H1 (cell line): Measurements from ENCODE around the gene ARFGEF3. TPM values are rescaled to one million over a fixed set of nuclear protein-coding genes. Genes with fewer than 3 reads are reported as not detected.

Source experiments
- CTCF ChIA-PET: fragments of 300-600 bp; sonication (Branson Sonifier 250); formaldehyde crosslinking; loops from one replicate; lab custom pipeline; 2021; ENCODE audit not compliant: partially characterized antibody; lab: Charles Lee
- POLR2A ChIA-PET: fragments of 300-600 bp; sonication (Branson Sonifier 250); formaldehyde crosslinking; loops from one replicate; lab custom pipeline; 2021; ENCODE audit warnings: inconsistent platforms; ENCODE audit not compliant: partially characterized antibody; lab: Charles Lee
- DNase-seq, 2 experiments: peaks; one replicate each; pipeline versions ENCODE4 v3.0.0 to v3.0.0-alpha.2; 2010 to 2022; ENCODE audit warnings: low spot score in 2 of 2, low read depth in 1 of 2, mixed read lengths in 1 of 2
- FAIRE-seq: peaks from 2 replicates; lab custom pipeline; 2011; peaks lifted over from hg19 to GRCh38; lab: Jason Lieb, UNC
- H2AFZ ChIP-seq: 2 replicates; pipeline ENCODE4 v1.8.1; 2012; ENCODE audit warnings: low read length, inconsistent platforms
- H2AK5ac ChIP-seq: 2 replicates; pipeline ENCODE4 v1.6.1; 2013; ENCODE audit warnings: low read depth, low read length
- H2BK120ac ChIP-seq: replicated peaks from 2 replicates; pipeline ENCODE3; 2013; ENCODE audit warnings: low read depth, low read length, inconsistent platforms
- H2BK12ac ChIP-seq: 2 replicates; pipeline ENCODE4 v1.6.1; 2013; ENCODE audit warnings: low read depth, low read length
- H2BK15ac ChIP-seq: 2 replicates; pipeline ENCODE4 v1.6.1; 2013; ENCODE audit warnings: low read length
- H2BK20ac ChIP-seq: 2 replicates; pipeline ENCODE4 v1.6.1; 2013; ENCODE audit warnings: low read length
- H2BK5ac ChIP-seq: 2 replicates; pipeline ENCODE4 v1.6.1; 2013; ENCODE audit warnings: low read depth, low read length
- H3K14ac ChIP-seq: 2 replicates; pipeline ENCODE4 v1.6.1; 2013; ENCODE audit warnings: inconsistent platforms; ENCODE audit not compliant: insufficient read length
- H3K18ac ChIP-seq: 2 replicates; pipeline ENCODE4 v1.6.1; 2013; ENCODE audit warnings: low read length; ENCODE audit errors: extremely low read depth
- H3K23ac ChIP-seq: 2 replicates; pipeline ENCODE4 v1.6.1; 2013; ENCODE audit warnings: inconsistent platforms; ENCODE audit not compliant: insufficient read length
- H3K23me2 ChIP-seq: 2 replicates; pipeline ENCODE4 v1.6.1; 2013; ENCODE audit warnings: low read depth, low read length
- H3K27ac ChIP-seq: 2 replicates; pipeline ENCODE4 v1.6.1; 2011; ENCODE audit warnings: low read depth, low read length, inconsistent platforms
- H3K27me3 ChIP-seq, 4 experiments: replicated peaks in 1 of 4; 1 replicate in 1 of 4; 2 replicates in 3 of 4; pipeline versions ENCODE4 v1.6.1 to v1.8.1; 2011 to 2013; ENCODE audit warnings: low read length in 3 of 4, mild to moderate bottlenecking in 3 of 4, inconsistent platforms in 2 of 4, mixed read lengths in 2 of 4, moderate library complexity in 1 of 4; ENCODE audit not compliant: control insufficient read depth in 3 of 4, insufficient read depth in 3 of 4; ENCODE audit errors: extremely low read depth in 1 of 4
- H3K36me3 ChIP-seq, 4 experiments: 2 replicates each; pipeline versions ENCODE4 v1.6.1 to v1.8.1; 2011 to 2013; ENCODE audit warnings: mild to moderate bottlenecking in 4 of 4, low read length in 3 of 4, moderate library complexity in 2 of 4, control low read depth in 1 of 4, inconsistent platforms in 1 of 4; ENCODE audit not compliant: insufficient read depth in 4 of 4, control insufficient read depth in 2 of 4
- H3K4ac ChIP-seq: replicated peaks from 2 replicates; pipeline ENCODE3; 2013; ENCODE audit warnings: low read length, low read depth, mixed read lengths, inconsistent platforms; ENCODE audit not compliant: insufficient read length
- H3K4me1 ChIP-seq, 4 experiments: replicated peaks in 1 of 4; 1 replicate in 1 of 4; 2 replicates in 3 of 4; pipeline versions ENCODE4 v1.6.1 to v1.8.1; 2011 to 2013; ENCODE audit warnings: low read length in 3 of 4, inconsistent platforms in 2 of 4, mixed read lengths in 1 of 4; ENCODE audit not compliant: insufficient read depth in 4 of 4, control insufficient read depth in 3 of 4
- H3K4me2 ChIP-seq, 2 experiments: 2 replicates each; pipeline versions ENCODE4 v1.6.1 to v1.8.1; 2011 to 2013; ENCODE audit warnings: low read depth in 2 of 2, low read length in 2 of 2, control low read depth in 1 of 2, inconsistent platforms in 1 of 2, mild to moderate bottlenecking in 1 of 2; ENCODE audit not compliant: insufficient read depth in 1 of 2
- H3K4me3 ChIP-seq, 4 experiments: fragments of 200-600, 300-600 bp in 1 of 4; sonication (generic), shearing (Covaris generic), sonication (Bioruptor Twin) in 1 of 4; 2 replicates each; pipeline versions ENCODE4 v1.5.1 to v1.8.1; 2011 to 2016; ENCODE audit warnings: low read length in 4 of 4, low read depth in 3 of 4, control low read depth in 2 of 4, inconsistent platforms in 2 of 4, mild to moderate bottlenecking in 2 of 4, mixed read lengths in 1 of 4, moderate library complexity in 1 of 4; ENCODE audit not compliant: insufficient read depth in 2 of 4; ENCODE audit errors: extremely low read depth in 1 of 4
- H3K56ac ChIP-seq: replicated peaks from 2 replicates; pipeline ENCODE3; 2013; ENCODE audit warnings: low read depth, mild to moderate bottlenecking, mixed read lengths, low read length, inconsistent platforms; ENCODE audit not compliant: insufficient read length
- H3K79me1 ChIP-seq: 2 replicates; pipeline ENCODE4 v1.6.1; 2013; ENCODE audit warnings: low read depth, low read length, control low read depth
- H3K79me2 ChIP-seq, 2 experiments: 2 replicates each; pipeline versions ENCODE4 v1.6.1 to v1.8.1; 2012 to 2013; ENCODE audit warnings: low read length in 2 of 2, mild to moderate bottlenecking in 2 of 2, inconsistent platforms in 1 of 2; ENCODE audit not compliant: insufficient read depth in 2 of 2, control insufficient read depth in 1 of 2
- H3K9ac ChIP-seq, 4 experiments: replicated peaks in 1 of 4; 1 replicate in 1 of 4; 2 replicates in 3 of 4; pipeline versions ENCODE4 v1.6.1 to v1.8.1; 2011 to 2013; ENCODE audit warnings: low read depth in 3 of 4, low read length in 3 of 4, control low read depth in 2 of 4, mild to moderate bottlenecking in 2 of 4, moderate library complexity in 2 of 4, inconsistent platforms in 1 of 4; ENCODE audit errors: extremely low read depth in 1 of 4
- H3K9me3 ChIP-seq, 2 experiments: 2 replicates each; pipeline versions ENCODE4 v1.6.1 to v1.8.1; 2012 to 2013; ENCODE audit warnings: mild to moderate bottlenecking in 2 of 2, moderate library complexity in 2 of 2, control low read depth in 1 of 2, inconsistent platforms in 1 of 2, low read depth in 1 of 2, low read length in 1 of 2, mixed read lengths in 1 of 2; ENCODE audit not compliant: insufficient read depth in 2 of 2
- H4K20me1 ChIP-seq, 2 experiments: replicated peaks in 1 of 2; 2 replicates each; pipeline versions ENCODE3 to v1.8.1; 2011 to 2013; ENCODE audit warnings: inconsistent platforms in 2 of 2, low read length in 2 of 2, mild to moderate bottlenecking in 1 of 2; ENCODE audit not compliant: insufficient read depth in 2 of 2, control insufficient read depth in 1 of 2
- H4K5ac ChIP-seq: 2 replicates; pipeline ENCODE4 v1.6.1; 2013; ENCODE audit warnings: low read length, low read depth, mixed read lengths, inconsistent platforms; ENCODE audit not compliant: insufficient read length
- H4K8ac ChIP-seq: 2 replicates; pipeline ENCODE4 v1.8.0; 2013; ENCODE audit warnings: mild to moderate bottlenecking, moderate library complexity, low read length, inconsistent platforms; ENCODE audit not compliant: insufficient read depth; ENCODE audit errors: extremely low read depth
- H4K91ac ChIP-seq: replicated peaks from 2 replicates; pipeline ENCODE3; 2013; ENCODE audit warnings: low read length, mixed read lengths, inconsistent platforms; ENCODE audit not compliant: insufficient read length
- CBX5 ChIP-seq: fragments of 300-800, 300-1000 bp; sonication (generic); IDR thresholded peaks from 2 replicates; pipeline ENCODE4 v1.7.1; 2016; ENCODE audit warnings: antibody characterized with exemption, low read length, low read depth
- EGR1 ChIP-seq: IDR thresholded peaks from 2 replicates; pipeline ENCODE4 v1.6.1; 2011; ENCODE audit warnings: low read depth, low read length, borderline replicate concordance
- EP300 ChIP-seq, 2 experiments: IDR thresholded peaks; 1 replicate in 1 of 2; 2 replicates in 1 of 2; pipeline ENCODE4 v1.6.1; 2011 to 2012; ENCODE audit warnings: low read depth in 2 of 2, low read length in 2 of 2, mild to moderate bottlenecking in 2 of 2, borderline replicate concordance in 1 of 2, inconsistent platforms in 1 of 2, moderate library complexity in 1 of 2
- HDAC2 ChIP-seq, 2 experiments: fragments of 300-600 bp in 1 of 2; sonication (generic) in 1 of 2; IDR thresholded peaks; 2 replicates each; pipeline ENCODE4 v1.6.1; 2011 to 2012; ENCODE audit warnings: low read depth in 2 of 2, low read length in 2 of 2, mild to moderate bottlenecking in 2 of 2, moderate library complexity in 2 of 2, borderline replicate concordance in 1 of 2, inconsistent platforms in 1 of 2
- SIRT6 ChIP-seq: IDR thresholded peaks from one replicate; pipeline ENCODE4 v1.7.1; 2012; ENCODE audit warnings: low read length, inconsistent platforms
- TAF1 ChIP-seq: IDR thresholded peaks from 2 replicates; pipeline ENCODE4 v1.6.1; 2011; ENCODE audit warnings: mild to moderate bottlenecking, low read depth, low read length
- YY1 ChIP-seq: IDR thresholded peaks from 2 replicates; pipeline ENCODE4 v1.6.1; 2011; ENCODE audit warnings: low read depth, mild to moderate bottlenecking, low read length
- WGBS, 2 experiments: shearing (Covaris generic) in 1 of 2; methylation state at CpG; one replicate each; pipeline versions ENCODE4 v1.1.6 to v1.1.7; 2013 to 2015; ENCODE audit warnings: low lambda C conversion rate in 2 of 2, mixed read lengths in 2 of 2, inconsistent platforms in 1 of 2, low coverage in 1 of 2, missing lambda C conversion rate in 1 of 2; ENCODE audit not compliant: insufficient replicate concordance in 2 of 2, insufficient coverage in 1 of 2, insufficient read length in 1 of 2; ENCODE audit errors: extremely low coverage in 1 of 2, missing lambda C conversion rate in 1 of 2; 5-methylcytosine and 5-hydroxymethylcytosine counted together
- polyA plus RNA-seq, 7 experiments: library from polyadenylated mRNA; depleted of rRNA in 3 of 7; stranded (reverse) in 5 of 7; unstranded in 2 of 7; fragments of >200 nt in 5 of 7; fragments of 200-250 nt in 2 of 7; gene quantifications; 1 replicate in 5 of 7; 2 replicates in 1 of 7; 4 replicates in 1 of 7; pipeline versions ENCODE4 v1.2.1 to v1.2.3, GENCODE V29; 2011 to 2013; ENCODE audit warnings: missing spikeins in 2 of 7, mixed read lengths in 2 of 7
- total RNA-seq: library from RNA; stranded (reverse); fragmentation: NEBNext Ultra II Directional; extraction: Animal tissue kit (Norgen Biotek cat#: 25700); gene quantifications from 2 replicates; pipeline ENCODE4 v1.2.1, GENCODE V29; 2021

ARFGEF3 gene
- total and polyA plus RNA-seq, 2 of the 8 experiments (the other 6 are each of a cell fraction or from before 2014, with no cell fraction given) = 5.8 to 23.2 TPM

DNA sequence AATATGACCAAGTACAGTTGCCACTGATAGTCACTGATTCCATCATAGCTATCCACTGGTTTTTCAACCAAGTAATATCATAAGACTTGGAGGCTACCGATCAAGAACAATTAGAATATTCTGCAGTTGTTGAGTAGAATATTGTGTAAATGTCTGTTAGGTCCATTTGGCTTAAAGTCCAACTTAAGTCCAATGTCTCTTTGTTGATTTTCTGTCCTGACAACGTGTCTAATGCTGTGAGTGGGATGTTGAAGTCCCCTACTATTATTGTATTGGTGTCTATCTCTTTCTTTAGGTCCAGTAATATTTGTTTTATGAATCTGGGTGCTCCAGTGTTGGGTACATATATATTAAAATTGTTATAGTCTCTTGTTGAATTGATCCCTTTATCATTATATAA, 13.9 kb downstream of the ARFGEF3 start:
- 85% methylated on average over 2 of the region's 2 CpGs; no CpG with 5 or more reads in 1 of the 2 experiments for WGBS, 2 experiments
- H3K18ac ChIP-seq = no peak overlapping the region
- FAIRE-seq (no peak), DNase-seq (no peak)
- ChIA-PET POLR2A (no interaction called here), CTCF (no interaction called here)
- H3K23me2 ChIP-seq = no peaks in the 10 kb centered on the region
- no peak overlapping the region for H3K4ac ChIP-seq
- H3K27ac ChIP-seq = no peak overlapping the region
- no peaks in the 10 kb centered on the region for H3K27me3 ChIP-seq
- peaks cover 0 to 5% (median under 1%) of the 10 kb centered on the region in 4 experiments; a peak in 2 of 7 replicates for H3K4me1 ChIP-seq
- H3K23ac ChIP-seq = no peak overlapping the region
- no peak overlapping the region for H2BK15ac ChIP-seq
- peaks cover 0 to 13% (median 6%) of the 10 kb centered on the region in 4 experiments; a peak in 5 of 8 replicates for H3K36me3 ChIP-seq
- no peak overlapping the region for H3K4me2 ChIP-seq
- no peak overlapping the region for H2AFZ ChIP-seq
- peaks cover 9 to 12% of the 10 kb centered on the region in 2 experiments for H3K9me3 ChIP-seq
- TF ChIP-seq YY1 = no peak
- no peak for TF ChIP-seq TAF1
- TF ChIP-seq HDAC2 (IDR thresholded peaks at IDR 0.05; ENCODE audit: borderline replicate concordance in 1 of 2, low read depth in 2 of 2, low read length in 2 of 2) = no peak
- no peak for TF ChIP-seq SIRT6
- no peak for TF ChIP-seq EGR1
- no peak for TF ChIP-seq CBX5
- TF ChIP-seq EP300 (IDR thresholded peaks at IDR 0.05; ENCODE audit: borderline replicate concordance in 1 of 2, low read depth in 2 of 2, low read length in 2 of 2) = no peak
- no peak overlapping the region for H2BK120ac ChIP-seq
- no peak overlapping the region for H4K8ac ChIP-seq
- H4K91ac ChIP-seq = no peak overlapping the region
- H4K5ac ChIP-seq = no peak overlapping the region
- no peaks in the 10 kb centered on the region; a peak in 1 of 4 replicates for H3K79me2 ChIP-seq
- no peak overlapping the region for H2BK20ac ChIP-seq
- H4K20me1 ChIP-seq = no peaks in the 10 kb centered on the region
- H3K9ac ChIP-seq = no peak overlapping the region
- H3K4me3 ChIP-seq = no peak overlapping the region
- no peak overlapping the region for H3K14ac ChIP-seq
- no peak overlapping the region for H2BK12ac ChIP-seq
- H3K79me1 ChIP-seq = no peaks in the 10 kb centered on the region
- no peak overlapping the region for H3K56ac ChIP-seq
- no peak overlapping the region for H2AK5ac ChIP-seq
- H2BK5ac ChIP-seq = no peak overlapping the region
